BJ (cell line): Measurements from ENCODE around the gene CCL27. TPM values are rescaled to one million over a fixed set of nuclear protein-coding genes. Genes with fewer than 3 reads are reported as not detected.

ENCODE experiments used
- CTCF ChIA-PET: fragments of 350-600 bp; formaldehyde crosslinking; extraction: SDS; loops from one replicate; lab custom pipeline; 2021; ENCODE audit warnings: antibody characterized with exemption, inconsistent platforms; lab: Yijun Ruan, JAX
- POLR2A ChIA-PET: fragments of 300-600 bp; sonication (Branson Sonifier 250); formaldehyde crosslinking; extraction: SDS; loops from one replicate; lab custom pipeline; 2021; ENCODE audit warnings: antibody characterized with exemption; lab: Charles Lee
- DNase-seq: peaks from one replicate; pipeline ENCODE4 v3.0.0-alpha.2; 2011; ENCODE audit warnings: low read depth
- H3K27me3 ChIP-seq: 2 replicates; pipeline ENCODE4 v1.6.0; 2011; ENCODE audit warnings: low read length; ENCODE audit not compliant: control insufficient read depth, insufficient read depth
- H3K36me3 ChIP-seq: 2 replicates; pipeline ENCODE4 v1.5.1; 2011; ENCODE audit warnings: low read length; ENCODE audit not compliant: control insufficient read depth, insufficient read depth
- H3K4me3 ChIP-seq: 2 replicates; pipeline ENCODE4 v1.5.1; 2011; ENCODE audit warnings: low read depth, mild to moderate bottlenecking, control low read depth, low read length
- CTCF ChIP-seq: IDR thresholded peaks from 2 replicates; pipeline ENCODE4 v1.5.1; 2011; ENCODE audit warnings: low read depth, mild to moderate bottlenecking, control low read depth, inconsistent platforms, low read length, moderate library complexity; ENCODE audit not compliant: insufficient read depth
- polyA plus RNA-seq: library from polyadenylated mRNA; depleted of rRNA; stranded (reverse); fragments of >200 nt; gene quantifications from 2 replicates; pipeline ENCODE4 v1.2.3, GENCODE V29; 2011

The CCL27 gene
- polyA plus RNA-seq, 1 experiment = 0.12 TPM

DNA sequence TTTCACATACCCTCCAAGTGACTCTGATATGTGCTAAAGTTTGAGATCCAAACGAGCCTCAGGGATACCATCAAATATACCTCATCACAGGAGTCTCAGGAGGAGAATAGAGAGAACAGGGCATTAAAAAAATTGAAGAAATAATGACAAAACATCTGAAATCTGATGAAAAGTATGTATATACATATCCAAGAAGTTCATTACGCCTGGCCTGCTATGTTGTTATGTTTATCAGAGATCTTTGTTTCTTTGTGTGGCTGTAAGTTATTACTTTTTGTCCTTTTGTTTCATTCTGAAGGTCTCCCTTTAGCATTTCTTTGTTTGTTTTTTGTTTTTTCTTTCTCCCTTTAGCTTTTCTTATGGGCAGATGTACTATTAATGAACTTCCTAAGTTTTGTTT is 31.1 kb upstream of the CCL27 start:
- DNase-seq = no peak
- H3K36me3 ChIP-seq = no peaks in the 10 kb centered on the region
- no peak overlapping the region for H3K4me3 ChIP-seq
- no peaks in the 10 kb centered on the region for H3K27me3 ChIP-seq
- no peak for TF ChIP-seq CTCF
- CTCF ChIA-PET = interaction anchor here (3.6 kb wide), 1 partner anchor 9 kb away, joined by 18 read pairs; no protein-coding TSS in a partner anchor
- POLR2A ChIA-PET = no interaction called here

GRCh38 chr9:34691936-34692315 is 29.5 kb upstream of the CCL27 start:
- DNase-seq = no peak
- POLR2A ChIA-PET = no interaction called here

DNA sequence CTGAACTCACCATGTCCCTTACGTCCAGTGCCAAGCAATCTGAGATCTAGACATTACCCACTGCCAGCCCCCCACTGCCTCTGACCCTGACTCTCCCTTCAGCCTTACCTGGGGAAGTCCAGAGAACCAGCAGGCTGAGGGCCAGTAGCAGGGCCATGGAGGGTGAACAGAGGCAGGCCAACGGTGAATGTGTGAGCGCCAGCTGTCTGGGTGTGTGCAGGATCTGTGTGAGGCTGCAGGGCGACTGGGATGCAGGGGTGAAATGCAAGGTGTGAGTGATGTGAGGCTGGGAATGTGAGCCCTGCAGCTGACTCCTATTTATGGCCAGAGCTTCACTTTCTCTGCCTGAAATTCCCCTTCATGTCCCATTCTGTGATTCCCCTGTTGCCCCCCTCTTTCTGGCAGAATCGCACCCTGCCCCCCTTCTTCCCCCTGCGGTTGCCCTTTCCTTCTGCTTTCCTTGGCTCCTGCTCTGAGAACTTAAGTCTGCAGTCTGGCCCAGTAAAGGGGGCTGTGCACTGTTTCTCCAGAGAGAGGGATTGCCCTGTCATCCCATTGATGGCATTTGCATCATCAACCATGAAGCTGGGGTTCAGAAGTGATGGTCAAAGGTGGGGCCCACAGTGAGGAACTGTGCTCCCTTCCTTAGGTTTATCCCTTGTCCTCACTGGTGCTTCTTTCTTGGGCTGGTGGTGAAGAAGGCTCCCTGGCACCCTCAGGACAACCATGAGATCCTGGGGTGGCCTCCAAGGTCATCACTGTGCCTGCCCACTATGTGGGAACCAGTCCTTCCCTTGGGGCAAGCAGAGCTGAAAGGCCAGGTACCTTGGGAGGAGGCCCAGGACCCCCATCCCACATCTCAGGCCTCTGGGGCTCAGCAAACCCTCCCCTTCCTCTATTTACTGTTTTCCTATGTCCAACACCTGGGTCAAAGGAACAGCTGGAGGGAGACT is 28.8 kb upstream of the CCL27 start, which contains the start of gene CCL19:
CCL19 (minus strand) TSS at position 294 of the 953 bp plus-strand sequence; CDS start at position 157, 137 bp downstream.
- TF ChIP-seq CTCF = no peak
- POLR2A ChIA-PET = no interaction called here
- H3K36me3 ChIP-seq = no peaks in the 10 kb centered on the region
- H3K4me3 ChIP-seq = no peak within 1 kb of the TSS
- H3K27me3 ChIP-seq = no peaks in the 10 kb centered on the region
- no peak for DNase-seq
- CTCF ChIA-PET = interaction anchor here (0.6 to 4.0 kb wide), 5 partner anchors 9 to 126 kb away, joined by 3 to 29 read pairs (median 3); no protein-coding TSS in a partner anchor

More at GRCh38 chr9:34691936-34692315, 29.5 kb upstream of the CCL27 start:
- H3K36me3 ChIP-seq = no peaks in the 10 kb centered on the region
- H3K4me3 ChIP-seq = no peak overlapping the region
- no peaks in the 10 kb centered on the region for H3K27me3 ChIP-seq
- no peak for TF ChIP-seq CTCF
- CTCF ChIA-PET = interaction anchor here (0.6 to 4.0 kb wide), 6 partner anchors 8 to 144 kb away, joined by 3 to 29 read pairs (median 3); no protein-coding TSS in a partner anchor

DNA sequence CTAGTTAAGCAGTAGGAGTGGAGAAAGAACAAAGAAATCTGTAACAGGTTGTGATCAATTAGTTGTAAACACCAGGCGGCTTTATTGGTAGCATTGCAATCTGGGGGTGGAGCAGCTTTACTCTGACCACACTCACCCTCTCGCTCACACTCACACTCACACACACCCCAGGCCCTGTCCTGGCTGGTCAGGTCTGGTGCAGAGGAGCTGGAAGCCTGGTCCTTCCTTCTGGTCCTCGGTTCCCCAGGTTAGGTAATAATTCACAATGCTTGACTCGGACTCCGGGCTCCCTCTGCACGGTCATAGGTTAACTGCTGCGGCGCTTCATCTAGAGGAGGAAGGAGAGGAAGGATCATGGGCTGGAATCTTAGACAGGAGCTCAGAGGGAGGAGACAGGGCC is 27.1 kb upstream of the CCL27 start:
- POLR2A ChIA-PET = no interaction called here
- Histone ChIP-seq H3K27me3 (no peaks in the 10 kb centered on the region), H3K36me3 (no peaks in the 10 kb centered on the region), H3K4me3 (no peak overlapping the region)
- CTCF ChIA-PET = interaction anchor here (1.2 to 4.0 kb wide), 2 partner anchors 11 to 13 kb away, joined by 3 to 29 read pairs; no protein-coding TSS in a partner anchor
- DNase-seq = no peak
- no peak for TF ChIP-seq CTCF

- ChIA-PET POLR2A (no interaction called here), CTCF (interaction anchor here (1.2 to 4.0 kb wide), 2 partner anchors 11 to 14 kb away, joined by 3 to 29 read pairs; no protein-coding TSS in a partner anchor)
- Histone ChIP-seq H3K27me3 (no peaks in the 10 kb centered on the region), H3K4me3 (no peak overlapping the region), H3K36me3 (no peaks in the 10 kb centered on the region)
- TF ChIP-seq CTCF = no peak
- no peak for DNase-seq
Observed at GRCh38 chr9:34689116-34689470, 26.6 kb upstream of the CCL27 start.
